Progenitor cell of endocrine pancreas (in vitro differentiated cells): Measurements from ENCODE around the gene TFEB. TPM values are rescaled to one million over a fixed set of nuclear protein-coding genes. Genes with fewer than 3 reads are reported as not detected.
"Not testable (repeated sequence)": the region's sequence is repeated elsewhere in the genome, so short reads cannot be mapped to it uniquely, and the experiment has no call there.

Source experiments
- DNase-seq: peaks from one replicate; pipeline ENCODE4 v3.0.0; 2021; ENCODE audit warnings: low spot score; ENCODE audit not compliant: unreplicated experiment
- H3K27ac Mint-ChIP-seq: 2 replicates; pipeline ENCODE4 v1.8.0; 2021; ENCODE audit warnings: mild to moderate bottlenecking, moderate library complexity, mixed read lengths
- H3K27me3 Mint-ChIP-seq: 2 replicates; pipeline ENCODE4 v1.8.0; 2021; ENCODE audit warnings: mixed read lengths
- H3K36me3 Mint-ChIP-seq: 2 replicates; pipeline ENCODE4 v1.8.0; 2022; ENCODE audit warnings: mixed read lengths; ENCODE audit not compliant: insufficient read depth
- H3K4me1 Mint-ChIP-seq: 2 replicates; pipeline ENCODE4 v1.8.0; 2021; ENCODE audit warnings: low read depth, mixed read lengths
- H3K4me3 Mint-ChIP-seq: 2 replicates; pipeline ENCODE4 v1.8.0; 2021; ENCODE audit warnings: low read depth, mild to moderate bottlenecking, moderate library complexity, mixed read lengths
- H3K9me3 Mint-ChIP-seq: 2 replicates; pipeline ENCODE4 v1.8.0; 2021; ENCODE audit warnings: low read depth, mixed read lengths
- CTCF ChIP-seq: fragments of 200-600 bp; sonication (generic); IDR thresholded peaks from one replicate; pipeline ENCODE4 v1.5.0; 2021; ENCODE audit warnings: antibody characterized with exemption, mild to moderate bottlenecking; ENCODE audit not compliant: unreplicated experiment
- total RNA-seq: library from RNA; stranded (reverse); gene quantifications from 2 replicates; pipeline ENCODE4 v1.2.1, GENCODE V29; 2021

TFEB gene
- total RNA-seq, 1 donor from 2014 or later = 0.48 TPM

GRCh38 chr6:41767112-41767833 is 31.9 kb upstream of the TFEB start:
- DNase-seq = no peak
- peaks cover 16% of the 10 kb centered on the region for H3K4me1 Mint-ChIP-seq
- peaks cover 3% of the 10 kb centered on the region for H3K36me3 Mint-ChIP-seq
- no peak overlapping the region for H3K4me3 Mint-ChIP-seq
- H3K27ac Mint-ChIP-seq = no peak overlapping the region
- TF ChIP-seq CTCF = no peak
- H3K27me3 Mint-ChIP-seq = no peaks in the 10 kb centered on the region
- no peaks in the 10 kb centered on the region for H3K9me3 Mint-ChIP-seq

- H3K4me3 Mint-ChIP-seq, H3K9me3 Mint-ChIP-seq, H3K27ac Mint-ChIP-seq, DNase-seq, H3K36me3 Mint-ChIP-seq, H3K27me3 Mint-ChIP-seq: not testable (repeated sequence)
- H3K4me1 Mint-ChIP-seq = peaks cover 16% of the 10 kb centered on the region
Observed at GRCh38 chr6:41766043-41766664, 30.7 kb upstream of the TFEB start.

GRCh38 chr6:41763470-41763869 is 28.1 kb upstream of the TFEB start:
- DNase-seq = no peak
- peaks cover 6% of the 10 kb centered on the region for H3K4me1 Mint-ChIP-seq
- H3K4me3 Mint-ChIP-seq = no peak overlapping the region
- no peaks in the 10 kb centered on the region for H3K9me3 Mint-ChIP-seq
- peaks cover 8% of the 10 kb centered on the region for H3K27me3 Mint-ChIP-seq
- TF ChIP-seq CTCF = no peak
- no peaks in the 10 kb centered on the region for H3K36me3 Mint-ChIP-seq
- no peak overlapping the region for H3K27ac Mint-ChIP-seq

- DNase-seq = no peak
- H3K36me3 Mint-ChIP-seq = no peaks in the 10 kb centered on the region
- no peak for TF ChIP-seq CTCF
- peaks cover 12% of the 10 kb centered on the region for H3K27me3 Mint-ChIP-seq
- H3K9me3 Mint-ChIP-seq = no peaks in the 10 kb centered on the region
- H3K27ac Mint-ChIP-seq = no peak overlapping the region
- H3K4me1 Mint-ChIP-seq = no peaks in the 10 kb centered on the region
- H3K4me3 Mint-ChIP-seq = no peak overlapping the region
Observed at GRCh38 chr6:41759905-41760579, 24.6 kb upstream of the TFEB start.

- Mint-ChIP-seq H3K27me3 (peaks cover 15% of the 10 kb centered on the region), H3K36me3 (no peaks in the 10 kb centered on the region), H3K4me1 (no peaks in the 10 kb centered on the region), H3K9me3 (no peaks in the 10 kb centered on the region), H3K27ac (no peak overlapping the region), H3K4me3 (no peak overlapping the region)
- no peak for DNase-seq
- TF ChIP-seq CTCF = no peak
Observed at GRCh38 chr6:41759106-41759904, 23.9 kb upstream of the TFEB start.
